Thoracic aorta (tissue), 2 donors: ENCODE results near the gene ZNF580. TPM values are rescaled to one million over a fixed set of nuclear protein-coding genes. Genes with fewer than 3 reads are reported as not detected.

Source experiments
- ATAC-seq: fragments of 150-250 bp; one replicate; pipeline ENCODE4 v1.8.0; 2017; ENCODE audit warnings: low read depth; ENCODE audit not compliant: insufficient number of reproducible peaks, low FRiP score
- DNase-seq: peaks from one replicate; pipeline ENCODE4 v3.0.0-alpha.2; 2020; ENCODE audit warnings: low spot score
- H3K27ac ChIP-seq, 2 donors: fragments of 200-600 bp; sonication (generic); 1 replicate in 1 of 2; 2 replicates in 1 of 2; pipeline ENCODE4 v1.5.1; 2016; ENCODE audit warnings: mild to moderate bottlenecking in 2 of 2, moderate library complexity in 2 of 2
- H3K27me3 ChIP-seq: fragments of 200-600 bp; sonication (generic); replicated peaks from 2 replicates; pipeline ENCODE4 v1.6.0; 2016; ENCODE audit warnings: mild to moderate bottlenecking; ENCODE audit not compliant: insufficient read depth
- H3K36me3 ChIP-seq: fragments of 200-600 bp; sonication (generic); one replicate; pipeline ENCODE4 v1.5.1; 2016
- H3K4me1 ChIP-seq, 2 donors: fragments of 200-600 bp; sonication (generic); 1 replicate in 1 of 2; 2 replicates in 1 of 2; pipeline versions ENCODE4 v1.5.1 to v1.6.0; 2016; ENCODE audit warnings: low read depth in 2 of 2, mild to moderate bottlenecking in 1 of 2; ENCODE audit not compliant: control insufficient read depth in 1 of 2
- H3K4me3 ChIP-seq: fragments of 200-600 bp; sonication (generic); 2 replicates; pipeline ENCODE4 v1.5.1; 2016; ENCODE audit warnings: mild to moderate bottlenecking
- H3K9me3 ChIP-seq: fragments of 200-600 bp; sonication (generic); 2 replicates; pipeline ENCODE4 v1.5.1; 2016
- CTCF ChIP-seq: fragments of 200-600 bp; sonication (generic); IDR thresholded peaks from one replicate; pipeline ENCODE4 v1.5.1; 2019; ENCODE audit warnings: antibody characterized with exemption
- total RNA-seq, 2 donors: library from RNA; depleted of rRNA; stranded (reverse); fragments of >200 nt; gene quantifications; one replicate each; pipeline versions ENCODE4 v1.1.0 to v1.2.3, GENCODE V29; 2016

ZNF580 gene
- total RNA-seq, 2 donors from 2014 or later: 46.0 to 65.5 TPM

GRCh38 chr19:55650126-55650557 is 9.3 kb downstream of the ZNF580 start:
- Histone ChIP-seq H3K36me3 (peaks cover 4% of the 10 kb centered on the region), H3K27me3 (no peaks in the 10 kb centered on the region), H3K9me3 (no peaks in the 10 kb centered on the region), H3K27ac (no peak overlapping the region), H3K4me1 (peaks cover 23 to 33% of the 10 kb centered on the region in 2 donors), H3K4me3 (no peak overlapping the region)
- ATAC-seq: no peak
- TF ChIP-seq CTCF: no peak
- no peak for DNase-seq

- Histone ChIP-seq H3K4me1 (peaks cover 23 to 33% of the 10 kb centered on the region in 2 donors), H3K36me3 (no peaks in the 10 kb centered on the region), H3K9me3 (no peaks in the 10 kb centered on the region), H3K4me3 (no peak overlapping the region), H3K27me3 (no peaks in the 10 kb centered on the region), H3K27ac (no peak overlapping the region)
- ATAC-seq: no peak
- TF ChIP-seq CTCF: no peak
- DNase-seq: no peak
These were observed 9.9 kb downstream of the ZNF580 start for GRCh38 chr19:55650602-55651230.

- Histone ChIP-seq H3K4me1 (peaks cover 27 to 38% of the 10 kb centered on the region in 2 donors), H3K27me3 (no peaks in the 10 kb centered on the region), H3K4me3 (no peak overlapping the region), H3K27ac (no peak overlapping the region), H3K36me3 (no peaks in the 10 kb centered on the region), H3K9me3 (no peaks in the 10 kb centered on the region)
- ATAC-seq (no peak), DNase-seq (no peak)
- TF ChIP-seq CTCF: no peak
These were observed 10.4 kb downstream of the ZNF580 start for GRCh38 chr19:55651236-55651635.

- TF ChIP-seq CTCF: no peak
- DNase-seq (no peak), ATAC-seq (no peak)
- Histone ChIP-seq H3K9me3 (no peaks in the 10 kb centered on the region), H3K4me3 (no peak overlapping the region), H3K27me3 (no peaks in the 10 kb centered on the region), H3K36me3 (no peaks in the 10 kb centered on the region), H3K4me1 (peaks cover 33 to 41% of the 10 kb centered on the region in 2 donors), H3K27ac (peak overlapping the region; percentile 91 to 98)
These were observed 11.7 kb downstream of the ZNF580 start for GRCh38 chr19:55652311-55653128.

- Histone ChIP-seq H3K9me3 (no peaks in the 10 kb centered on the region), H3K27ac (peak overlapping the region; percentile 91 to 98), H3K4me3 (peak overlapping the region; percentile 100), H3K4me1 (peaks cover 37 to 46% of the 10 kb centered on the region in 2 donors), H3K27me3 (no peaks in the 10 kb centered on the region), H3K36me3 (no peaks in the 10 kb centered on the region)
- ATAC-seq (peak; percentile 69), DNase-seq (peak; percentile 91)
- TF ChIP-seq CTCF: peak; percentile 94
These were observed 13.0 kb downstream of the ZNF580 start for GRCh38 chr19:55653651-55654322.
